ENCODE data around the gene MYO1E.

The MYO1E gene

GRCh38 chr15:59236394-59236793 is 136.3 kb downstream of the MYO1E start:
- no peak for DNase-seq (ENCODE audit: low read depth in 4 of 4, low spot score in 1 of 4)

- no peak for DNase-seq (ENCODE audit: low read depth in 4 of 4, low spot score in 1 of 4)
These were observed 140.2 kb downstream of the MYO1E start for GRCh38 chr15:59232476-59232875.

GRCh38 chr15:59230531-59231055 is 142.1 kb downstream of the MYO1E start:
- no peak for DNase-seq (ENCODE audit: low read depth in 4 of 4, low spot score in 1 of 4)

GRCh38 chr15:59229453-59229852 is 143.2 kb downstream of the MYO1E start:
- DNase-seq (ENCODE audit: low read depth in 4 of 4, low spot score in 1 of 4) = no peak

GRCh38 chr15:59229015-59229414 is 143.7 kb downstream of the MYO1E start:
- DNase-seq (ENCODE audit: low read depth in 4 of 4, low spot score in 1 of 4) = no peak

- DNase-seq (ENCODE audit: low read depth in 4 of 4, low spot score in 1 of 4) = no peak
These were observed 145.7 kb downstream of the MYO1E start for GRCh38 chr15:59227021-59227420.

- no peak for DNase-seq (ENCODE audit: low read depth in 4 of 4, low spot score in 1 of 4)
These were observed 148.2 kb downstream of the MYO1E start for GRCh38 chr15:59224474-59224873.

GRCh38 chr15:59223736-59224135 is 148.9 kb downstream of the MYO1E start:
- no peak for DNase-seq (ENCODE audit: low read depth in 4 of 4, low spot score in 1 of 4)

GRCh38 chr15:59222906-59223550 is 149.6 kb downstream of the MYO1E start:
- DNase-seq (ENCODE audit: low read depth in 4 of 4, low spot score in 1 of 4) = no peak

- no peak for DNase-seq (ENCODE audit: low read depth in 4 of 4, low spot score in 1 of 4)
These were observed 150.9 kb downstream of the MYO1E start for GRCh38 chr15:59221511-59222505.

- no peak for DNase-seq (ENCODE audit: low read depth in 4 of 4, low spot score in 1 of 4)
These were observed 154.0 kb downstream of the MYO1E start for GRCh38 chr15:59218710-59219109.

GRCh38 chr15:59217876-59218498 is 154.7 kb downstream of the MYO1E start:
- no peak for DNase-seq (ENCODE audit: low read depth in 4 of 4, low spot score in 1 of 4)

GRCh38 chr15:59216911-59217310 is 155.8 kb downstream of the MYO1E start:
- DNase-seq (ENCODE audit: low read depth in 4 of 4, low spot score in 1 of 4) = no peak

- no peak for DNase-seq (ENCODE audit: low read depth in 4 of 4, low spot score in 1 of 4)
These were observed 162.5 kb downstream of the MYO1E start for GRCh38 chr15:59210186-59210585.

GRCh38 chr15:59208613-59209249 is 163.9 kb downstream of the MYO1E start:
- no peak for DNase-seq (ENCODE audit: low read depth in 4 of 4, low spot score in 1 of 4)

- no peak for DNase-seq (ENCODE audit: low read depth in 4 of 4, low spot score in 1 of 4)
These were observed 166.0 kb downstream of the MYO1E start, which contains the start of gene LDHAL6B for GRCh38 chr15:59206623-59207183. LDHAL6B (plus strand) TSS chr15:59206843; CDS start chr15:59206941, 98 bp downstream.

- DNase-seq (ENCODE audit: low read depth in 4 of 4, low spot score in 1 of 4) = no peak
These were observed 166.6 kb downstream of the MYO1E start for GRCh38 chr15:59205839-59206622.

- no peak for DNase-seq (ENCODE audit: low read depth in 4 of 4, low spot score in 1 of 4)
These were observed 169.0 kb downstream of the MYO1E start for GRCh38 chr15:59203657-59204056.

- DNase-seq (ENCODE audit: low read depth in 4 of 4, low spot score in 1 of 4) = no peak
These were observed 169.7 kb downstream of the MYO1E start for GRCh38 chr15:59203008-59203407.

GRCh38 chr15:59200560-59200959 is 172.1 kb downstream of the MYO1E start:
- no peak for DNase-seq (ENCODE audit: low read depth in 4 of 4, low spot score in 1 of 4)
